OCI-LY7 (cell line): ENCODE data around the gene DGKH.

Experiments
- EZH2phosphoT487 ChIP-seq: fragments of 200-600 bp; sonication (generic); IDR thresholded peaks from 2 replicates; pipeline ENCODE4 v1.6.1; 2018; ENCODE audit warnings: low read depth, borderline replicate concordance, mild to moderate bottlenecking, mixed run types, antibody characterized with exemption, low read length, moderate library complexity, mixed read lengths
- TF ChIP-seq, protein P1 (sequence below): fragments of 200-600 bp; sonication (generic); conservative IDR thresholded peaks from 2 replicates; pipeline ENCODE4 v1.5.1; 2014; ENCODE audit warnings: mild to moderate bottlenecking, antibody characterized with exemption, low read length, moderate library complexity, mixed read lengths

DNA sequence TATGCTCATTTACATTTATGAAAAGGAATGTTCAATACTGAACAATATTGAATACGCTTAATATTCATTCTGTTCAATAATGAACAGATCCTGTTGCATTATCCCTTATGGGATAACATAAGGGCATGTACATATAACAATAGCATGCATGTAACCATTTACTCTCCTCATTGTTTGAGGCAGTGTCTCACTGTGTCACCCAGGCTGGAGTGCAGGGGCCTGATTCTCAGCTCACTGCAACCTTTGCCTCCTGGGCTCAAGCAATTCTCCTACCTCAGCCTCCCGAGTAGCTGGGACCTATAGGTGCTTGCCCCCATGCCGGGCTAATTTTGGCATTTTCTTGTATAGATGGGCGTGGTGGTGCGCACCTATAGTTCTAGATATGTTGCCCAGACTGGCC lies 4.8 kb upstream of the DGKH start:
- TF ChIP-seq, protein P1, sequence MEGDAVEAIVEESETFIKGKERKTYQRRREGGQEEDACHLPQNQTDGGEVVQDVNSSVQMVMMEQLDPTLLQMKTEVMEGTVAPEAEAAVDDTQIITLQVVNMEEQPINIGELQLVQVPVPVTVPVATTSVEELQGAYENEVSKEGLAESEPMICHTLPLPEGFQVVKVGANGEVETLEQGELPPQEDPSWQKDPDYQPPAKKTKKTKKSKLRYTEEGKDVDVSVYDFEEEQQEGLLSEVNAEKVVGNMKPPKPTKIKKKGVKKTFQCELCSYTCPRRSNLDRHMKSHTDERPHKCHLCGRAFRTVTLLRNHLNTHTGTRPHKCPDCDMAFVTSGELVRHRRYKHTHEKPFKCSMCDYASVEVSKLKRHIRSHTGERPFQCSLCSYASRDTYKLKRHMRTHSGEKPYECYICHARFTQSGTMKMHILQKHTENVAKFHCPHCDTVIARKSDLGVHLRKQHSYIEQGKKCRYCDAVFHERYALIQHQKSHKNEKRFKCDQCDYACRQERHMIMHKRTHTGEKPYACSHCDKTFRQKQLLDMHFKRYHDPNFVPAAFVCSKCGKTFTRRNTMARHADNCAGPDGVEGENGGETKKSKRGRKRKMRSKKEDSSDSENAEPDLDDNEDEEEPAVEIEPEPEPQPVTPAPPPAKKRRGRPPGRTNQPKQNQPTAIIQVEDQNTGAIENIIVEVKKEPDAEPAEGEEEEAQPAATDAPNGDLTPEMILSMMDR = no peak
- no peak for TF ChIP-seq EZH2phosphoT487
